Hematopoietic multipotent progenitor cell treated with erythropoietin and hydrocortisone succinate and interleukin-3 and kit ligand, for 15 days (in vitro differentiated cells): ENCODE data around the gene SLX9.

Source experiments
- DNase-seq: peaks from one replicate; pipeline ENCODE4 v3.0.0-alpha.2; 2015; ENCODE audit warnings: low spot score

SLX9 gene

GRCh38 chr21:45003331-45004058, 63.7 kb downstream of the SLX9 start:
- no peak for DNase-seq

GRCh38 chr21:45004059-45004422, 64.2 kb downstream of the SLX9 start:
- DNase-seq, result no peak

- DNase-seq, result no peak
Observed at GRCh38 chr21:45004481-45005247, 64.8 kb downstream of the SLX9 start.

GRCh38 chr21:45006536-45007095, 66.8 kb downstream of the SLX9 start:
- DNase-seq, result no peak

GRCh38 chr21:45009616-45010015, 69.8 kb downstream of the SLX9 start:
- DNase-seq, result no peak

- no peak for DNase-seq
Observed at GRCh38 chr21:45010096-45010495, 70.3 kb downstream of the SLX9 start.

GRCh38 chr21:45010860-45011259, 71.0 kb downstream of the SLX9 start:
- DNase-seq, result no peak

- no peak for DNase-seq
Observed at GRCh38 chr21:45011426-45011825, 71.6 kb downstream of the SLX9 start.

- DNase-seq, result no peak
Observed at GRCh38 chr21:45011911-45012661, 72.3 kb downstream of the SLX9 start.

- DNase-seq, result no peak
Observed at GRCh38 chr21:45012662-45013259, 72.9 kb downstream of the SLX9 start.

- no peak for DNase-seq
Observed at GRCh38 chr21:45013260-45013841, 73.5 kb downstream of the SLX9 start.

GRCh38 chr21:45014747-45015468, 75.1 kb downstream of the SLX9 start:
- no peak for DNase-seq

- no peak for DNase-seq
Observed at GRCh38 chr21:45015469-45015860, 75.6 kb downstream of the SLX9 start.

- DNase-seq, result no peak
Observed at GRCh38 chr21:45016031-45016405, 76.2 kb downstream of the SLX9 start.

- DNase-seq, result no peak
Observed at GRCh38 chr21:45016406-45017038, 76.7 kb downstream of the SLX9 start.

- DNase-seq, result no peak
Observed at GRCh38 chr21:45017039-45017960, 77.5 kb downstream of the SLX9 start.

- DNase-seq, result no peak
Observed at GRCh38 chr21:45018131-45019075, 78.6 kb downstream of the SLX9 start.
